GM23248 (cell line): Measurements from ENCODE around the gene PRKAR1B. TPM values are rescaled to one million over a fixed set of nuclear protein-coding genes. Genes with fewer than 3 reads are reported as not detected.

Source experiments
- DNase-seq: peaks from one replicate; pipeline ENCODE4 v3.0.0-alpha.2; 2015
- H2AFZ ChIP-seq: fragments of 200-600 bp; sonication (generic); 2 replicates; pipeline ENCODE4 v1.6.1; 2016; ENCODE audit warnings: antibody characterized with exemption
- H3F3A ChIP-seq: fragments of 200-600 bp; sonication (generic); 2 replicates; pipeline ENCODE4 v1.6.1; 2016; ENCODE audit warnings: mild to moderate bottlenecking, antibody characterized with exemption, mixed run types; ENCODE audit not compliant: insufficient read depth
- H3K27ac ChIP-seq: fragments of 200-600 bp; sonication (generic); 2 replicates; pipeline ENCODE4 v1.5.1; 2016; ENCODE audit warnings: mild to moderate bottlenecking
- H3K27me3 ChIP-seq: fragments of 200-600 bp; sonication (generic); replicated peaks from 2 replicates; pipeline ENCODE4 v1.6.1; 2016; ENCODE audit warnings: mild to moderate bottlenecking; ENCODE audit not compliant: insufficient read depth
- H3K36me3 ChIP-seq: fragments of 200-600 bp; sonication (generic); 2 replicates; pipeline ENCODE4 v1.6.1; 2016; ENCODE audit warnings: low read depth, mild to moderate bottlenecking
- H3K4me1 ChIP-seq: fragments of 200-600 bp; sonication (generic); 2 replicates; pipeline ENCODE4 v1.6.1; 2016; ENCODE audit warnings: mild to moderate bottlenecking; ENCODE audit not compliant: insufficient read depth
- H3K4me2 ChIP-seq: fragments of 200-600 bp; sonication (generic); one replicate; pipeline ENCODE4 v1.6.1; 2016; ENCODE audit warnings: mild to moderate bottlenecking; ENCODE audit not compliant: unreplicated experiment
- H3K4me3 ChIP-seq: fragments of 200-600 bp; sonication (generic); 2 replicates; pipeline ENCODE4 v1.5.1; 2016; ENCODE audit warnings: mild to moderate bottlenecking
- H3K79me2 ChIP-seq: fragments of 200-600 bp; sonication (generic); 2 replicates; pipeline ENCODE4 v1.6.1; 2016; ENCODE audit warnings: mild to moderate bottlenecking; ENCODE audit not compliant: insufficient read depth
- H3K9ac ChIP-seq: fragments of 200-600 bp; sonication (generic); 2 replicates; pipeline ENCODE4 v1.6.1; 2016; ENCODE audit warnings: mild to moderate bottlenecking
- H3K9me2 ChIP-seq: fragments of 200-600 bp; sonication (generic); 2 replicates; pipeline ENCODE4 v1.6.1; 2016; ENCODE audit warnings: mixed run types, mild to moderate bottlenecking, moderate library complexity; ENCODE audit not compliant: insufficient read depth
- H3K9me3 ChIP-seq: fragments of 200-600 bp; sonication (generic); one replicate; pipeline ENCODE4 v1.6.1; 2017; ENCODE audit warnings: low read depth
- H4K20me1 ChIP-seq: fragments of 200-600 bp; sonication (generic); 2 replicates; pipeline ENCODE4 v1.6.0; 2016; ENCODE audit not compliant: insufficient read depth
- EZH2 ChIP-seq: fragments of 200-600 bp; sonication (generic); IDR thresholded peaks from 2 replicates; pipeline ENCODE4 v1.6.1; 2018; ENCODE audit warnings: antibody characterized with exemption, mild to moderate bottlenecking; ENCODE audit not compliant: insufficient read depth, poor library complexity, severe bottlenecking
- EZH2phosphoT487 ChIP-seq: fragments of 200-600 bp; sonication (generic); IDR thresholded peaks from 2 replicates; pipeline ENCODE4 v1.6.1; 2018; ENCODE audit warnings: antibody characterized with exemption, moderate library complexity, mild to moderate bottlenecking, low read depth; ENCODE audit not compliant: insufficient read depth
- WGBS, 2 experiments: methylation state at CpG; one replicate each; pipeline ENCODE4 v1.1.6; 2015 to 2017; ENCODE audit warnings: low lambda C conversion rate in 2 of 2, low coverage in 1 of 2; ENCODE audit errors: missing lambda C conversion rate in 2 of 2; 5-methylcytosine and 5-hydroxymethylcytosine counted together
- in situ Hi-C: fragments of 300-500 bp; cut with MboI; formaldehyde crosslinking; loops from 2 replicates; pipeline ENCODE4 v1.15.0; 2020
- polyA plus RNA-seq: library from polyadenylated mRNA; unstranded; fragments of >200 nt; fragmentation: Nextera tagmentation; extraction: Ambion mirVana; gene quantifications from 2 replicates; pipeline ENCODE4 v1.2.1, GENCODE V29; 2016
- total RNA-seq: library from RNA; depleted of rRNA; stranded (reverse); fragments of >200 nt; shearing (Covaris generic); gene quantifications from 2 replicates; pipeline ENCODE4 v1.2.3, GENCODE V29; 2014

PRKAR1B gene
- total and polyA plus RNA-seq, 2 experiments from 2014 or later = 10.2 to 12.9 TPM

DNA sequence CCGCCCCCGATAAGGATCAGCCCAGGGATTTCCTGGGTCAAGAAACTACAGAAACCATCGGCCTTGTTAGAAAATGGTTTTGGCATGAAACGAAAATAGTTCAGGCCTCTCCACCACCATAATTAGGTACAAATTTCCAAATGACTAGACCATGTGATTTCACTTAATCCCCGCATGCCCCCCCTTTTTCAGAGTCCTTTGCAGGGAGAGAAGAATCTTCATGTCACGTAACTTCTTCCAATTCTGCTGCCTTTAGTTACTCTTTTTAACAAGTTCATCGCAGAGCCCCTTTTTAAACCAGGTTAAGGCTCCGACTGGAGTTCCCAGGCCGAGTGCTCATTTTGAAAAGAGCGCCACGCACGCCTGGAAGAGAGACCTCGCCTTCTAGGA, 210.9 kb downstream of the PRKAR1B start:
- 0 out of 2 replicates have a peak, but pooled peaks cover 7% of the 10 kb centered on the region for H3K4me1 ChIP-seq
- no peaks in the 10 kb centered on the region for H4K20me1 ChIP-seq

GRCh38 chr7:515628-516027, 211.5 kb downstream of the PRKAR1B start:
- TF ChIP-seq EZH2 = no peak
- TF ChIP-seq EZH2phosphoT487 = no peak
- DNase-seq = no peak
- Histone ChIP-seq H3K9ac (no peak overlapping the region), H3K27me3 (peaks cover under 1% of the 10 kb centered on the region; the same call in 1 of the 2 replicates), H3K36me3 (no peaks in the 10 kb centered on the region), H3K4me1 (0 out of 2 replicates have a peak, but pooled peaks cover 7% of the 10 kb centered on the region), H3K4me3 (no peak overlapping the region), H3K9me3 (no peaks in the 10 kb centered on the region), H2AFZ (no peak overlapping the region), H3K4me2 (no peak overlapping the region), H4K20me1 (no peaks in the 10 kb centered on the region), H3F3A (no peaks in the 10 kb centered on the region), H3K79me2 (no peaks in the 10 kb centered on the region), H3K27ac (no peak overlapping the region), H3K9me2 (no peaks in the 10 kb centered on the region)
- WGBS, 2 experiments = 85 to 87% methylated on average over 10 of the region's 10 CpGs
- in situ Hi-C loops = no loop called here

More for the DNA sequence above, 210.9 kb downstream of the PRKAR1B start:
- H2AFZ ChIP-seq = no peak overlapping the region
- no peaks in the 10 kb centered on the region for H3F3A ChIP-seq
- no peaks in the 10 kb centered on the region for H3K36me3 ChIP-seq
- no peak overlapping the region for H3K9ac ChIP-seq
- no peak overlapping the region for H3K4me2 ChIP-seq
- 52 to 61% methylated on average over 9 to 13 of the region's 13 CpGs for WGBS, 2 experiments
- no peaks in the 10 kb centered on the region for H3K9me3 ChIP-seq
- DNase-seq = no peak
- no peaks in the 10 kb centered on the region for H3K9me2 ChIP-seq
- H3K27me3 ChIP-seq = peaks cover 6% of the 10 kb centered on the region
- no peaks in the 10 kb centered on the region for H3K79me2 ChIP-seq
- H3K27ac ChIP-seq = no peak overlapping the region
- in situ Hi-C loops = no loop called here
- H3K4me3 ChIP-seq = no peak overlapping the region
- no peak for TF ChIP-seq EZH2
- no peak for TF ChIP-seq EZH2phosphoT487

GRCh38 chr7:514651-515598, 212.2 kb downstream of the PRKAR1B start:
- H3K9me2 ChIP-seq = no peaks in the 10 kb centered on the region
- H4K20me1 ChIP-seq = no peaks in the 10 kb centered on the region
- TF ChIP-seq EZH2phosphoT487 (no peak), EZH2 (no peak)
- no peak overlapping the region for H3K9ac ChIP-seq
- no peaks in the 10 kb centered on the region for H3K27me3 ChIP-seq
- H3K27ac ChIP-seq = no peak overlapping the region
- H3K4me3 ChIP-seq = no peak overlapping the region
- H3F3A ChIP-seq = no peaks in the 10 kb centered on the region
- 0 out of 2 replicates have a peak, but pooled peaks cover 7% of the 10 kb centered on the region for H3K4me1 ChIP-seq
- H3K79me2 ChIP-seq = no peaks in the 10 kb centered on the region
- WGBS, 2 experiments = 88 to 89% methylated on average over 25 of the region's 25 CpGs
- DNase-seq = no peak
- H3K9me3 ChIP-seq = no peaks in the 10 kb centered on the region
- H3K4me2 ChIP-seq = no peak overlapping the region
- H3K36me3 ChIP-seq = no peaks in the 10 kb centered on the region
- no peak overlapping the region for H2AFZ ChIP-seq
- in situ Hi-C loops = no loop called here

DNA sequence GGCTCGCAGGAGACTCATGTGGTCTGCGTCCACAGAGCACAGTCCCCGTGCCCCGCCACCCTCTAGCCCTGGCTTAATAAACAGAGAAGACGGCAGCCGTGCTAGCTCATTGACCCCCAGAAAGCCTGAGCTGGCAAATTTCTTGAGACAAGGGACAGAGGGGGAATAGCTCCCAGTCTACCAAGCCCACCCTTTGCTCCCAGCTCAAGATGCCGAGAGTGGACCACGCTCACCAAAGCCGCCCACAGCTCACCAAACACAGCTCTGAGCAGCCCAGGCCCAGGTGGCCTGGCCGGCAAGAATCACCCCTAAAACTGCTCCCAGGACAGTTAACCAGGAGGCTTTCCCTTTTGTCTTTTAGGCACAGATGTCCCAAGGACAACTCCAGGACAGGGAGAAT, 212.8 kb downstream of the PRKAR1B start:
- H3K4me1 ChIP-seq = 0 out of 2 replicates have a peak, but pooled peaks cover 7% of the 10 kb centered on the region
- no peaks in the 10 kb centered on the region for H3F3A ChIP-seq
- no peaks in the 10 kb centered on the region for H3K9me2 ChIP-seq
- no peak overlapping the region for H2AFZ ChIP-seq
- H4K20me1 ChIP-seq = no peaks in the 10 kb centered on the region
- DNase-seq = no peak
- H3K9ac ChIP-seq = no peak overlapping the region
- no peaks in the 10 kb centered on the region for H3K36me3 ChIP-seq
- TF ChIP-seq EZH2phosphoT487 (no peak), EZH2 (no peak)
- no peak overlapping the region for H3K4me3 ChIP-seq
- no peaks in the 10 kb centered on the region for H3K79me2 ChIP-seq
- no peak overlapping the region for H3K4me2 ChIP-seq
- WGBS, 2 experiments = 94 to 97% methylated on average over 8 to 10 of the region's 10 CpGs
- H3K27me3 ChIP-seq = no peaks in the 10 kb centered on the region
- no peaks in the 10 kb centered on the region for H3K9me3 ChIP-seq
- no peak overlapping the region for H3K27ac ChIP-seq
- in situ Hi-C loops = no loop called here
